GM18526 (cell line): ENCODE measurements around the gene CLEC2L.

Experiments
- POLR2A ChIP-seq: IDR thresholded peaks from 3 replicates; pipeline ENCODE4 v1.6.1; 2011; ENCODE audit not compliant: insufficient read length; ENCODE audit errors: extremely low read depth

The CLEC2L gene

GRCh38 chr7:139523199-139523941 lies at the start of gene CLEC2L:
TSS of gene CLEC2L (plus strand) at chr7:139523685. CDS start at chr7:139523928, 243 bp downstream.
- no peak for TF ChIP-seq POLR2A

DNA sequence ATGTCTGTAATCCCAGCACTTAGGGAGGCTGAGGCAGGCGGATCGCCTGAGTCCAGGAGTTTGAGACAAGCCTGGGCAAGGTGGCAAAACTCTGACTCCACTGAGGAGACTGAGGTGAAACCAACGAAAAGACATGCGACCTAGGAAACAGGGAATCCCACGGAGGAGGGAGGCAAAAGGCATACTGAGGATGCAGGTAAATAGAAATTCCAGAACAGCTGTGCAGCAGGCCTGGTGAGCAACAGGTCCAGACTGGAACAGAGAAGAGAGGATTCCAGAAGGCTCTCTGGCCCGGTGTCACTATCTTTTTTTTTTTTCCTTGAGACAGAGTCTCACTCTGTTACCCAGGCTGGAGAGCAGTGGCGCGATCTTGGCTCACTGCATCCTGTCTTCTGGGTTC lies 47.3 kb upstream of the CLEC2L start:
- no peak for TF ChIP-seq POLR2A

DNA sequence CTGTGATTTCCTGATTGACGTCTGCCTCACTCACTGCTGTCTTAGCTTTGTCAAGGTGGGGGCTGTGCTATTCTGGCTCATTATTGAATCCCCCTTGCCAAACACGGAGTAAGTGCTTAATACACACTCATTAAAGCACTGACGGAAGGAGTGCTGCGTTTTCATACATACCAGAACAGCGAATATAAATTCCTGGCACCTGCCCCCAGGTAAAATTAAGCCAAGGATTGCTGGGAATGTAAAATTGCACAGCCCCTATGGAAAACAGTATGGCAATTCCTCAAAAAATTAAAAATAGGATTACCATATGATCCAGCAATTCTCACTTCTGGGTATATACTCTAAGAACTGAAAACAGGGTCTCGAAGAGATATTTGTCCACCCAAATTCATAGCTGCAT lies 46.6 kb upstream of the CLEC2L start:
- no peak for TF ChIP-seq POLR2A

DNA sequence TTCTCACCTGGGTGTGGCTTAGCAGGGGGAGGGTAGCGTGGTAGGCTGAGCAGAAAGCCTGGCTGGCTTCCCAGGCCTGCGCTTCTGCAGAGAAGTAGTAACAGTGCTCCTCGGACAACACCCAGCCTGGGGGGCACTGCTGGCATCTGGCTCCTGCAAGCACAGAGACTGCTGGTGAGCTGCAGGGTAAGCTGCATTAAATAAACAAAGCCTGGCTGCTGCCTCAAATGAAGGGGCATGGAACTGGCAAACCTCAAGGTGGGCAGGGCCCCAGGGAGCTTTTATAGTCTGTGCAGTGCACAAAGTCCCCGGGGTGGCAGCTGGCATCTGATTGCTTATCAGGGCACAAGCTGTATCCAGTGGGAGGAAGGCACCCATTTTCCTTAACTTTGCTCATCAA lies 43.9 kb upstream of the CLEC2L start:
- no peak for TF ChIP-seq POLR2A

- no peak for TF ChIP-seq POLR2A
These were observed 42.1 kb upstream of the CLEC2L start for GRCh38 chr7:139481364-139481763.

- TF ChIP-seq POLR2A: no peak
These were observed 41.4 kb upstream of the CLEC2L start for GRCh38 chr7:139482122-139482521.

GRCh38 chr7:139482662-139483466 lies 40.6 kb upstream of the CLEC2L start:
- TF ChIP-seq POLR2A: no peak

- TF ChIP-seq POLR2A: no peak
These were observed 36.0 kb upstream of the CLEC2L start for GRCh38 chr7:139487366-139488080.

DNA sequence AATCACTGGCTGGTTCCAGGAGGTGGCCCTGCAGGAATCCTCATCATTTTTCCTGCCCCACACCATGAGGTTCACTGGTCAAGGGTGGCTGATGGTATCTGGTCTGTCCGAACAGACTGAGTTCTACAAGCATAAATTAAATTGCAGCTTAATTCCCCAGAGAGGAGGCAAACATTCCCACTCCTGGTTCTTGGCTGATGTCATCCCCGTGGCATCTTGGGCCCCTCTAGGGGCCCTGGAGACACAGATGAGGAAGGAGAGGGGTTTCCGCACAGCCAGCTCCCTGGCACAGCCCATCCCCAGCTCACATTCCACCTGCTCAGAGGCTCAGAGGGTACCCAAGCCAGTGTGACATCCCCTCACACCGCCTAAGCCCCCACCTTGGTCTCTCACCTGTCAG lies 34.7 kb upstream of the CLEC2L start:
- no peak for TF ChIP-seq POLR2A

DNA sequence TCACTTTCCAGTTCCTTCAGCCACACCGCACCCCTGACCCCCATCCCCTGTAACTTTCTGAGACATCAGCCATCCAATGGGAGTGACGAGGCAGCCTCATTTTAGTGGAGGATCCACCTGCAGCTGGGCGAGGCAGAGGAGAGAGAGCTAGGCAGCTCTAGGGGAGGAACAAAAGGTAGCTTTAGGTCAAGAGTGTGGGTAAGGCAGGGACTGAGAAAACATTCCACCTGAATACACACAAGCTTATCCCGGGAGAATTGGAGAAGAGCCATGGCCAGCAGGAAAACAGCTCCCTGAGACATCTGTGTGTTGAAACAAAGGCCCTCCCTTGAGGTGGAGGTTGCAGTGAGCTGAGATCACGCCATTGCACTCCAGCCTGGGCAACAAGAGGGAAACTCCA lies 33.4 kb upstream of the CLEC2L start:
- no peak for TF ChIP-seq POLR2A

GRCh38 chr7:139492293-139492692 lies 31.2 kb upstream of the CLEC2L start:
- TF ChIP-seq POLR2A: no peak

DNA sequence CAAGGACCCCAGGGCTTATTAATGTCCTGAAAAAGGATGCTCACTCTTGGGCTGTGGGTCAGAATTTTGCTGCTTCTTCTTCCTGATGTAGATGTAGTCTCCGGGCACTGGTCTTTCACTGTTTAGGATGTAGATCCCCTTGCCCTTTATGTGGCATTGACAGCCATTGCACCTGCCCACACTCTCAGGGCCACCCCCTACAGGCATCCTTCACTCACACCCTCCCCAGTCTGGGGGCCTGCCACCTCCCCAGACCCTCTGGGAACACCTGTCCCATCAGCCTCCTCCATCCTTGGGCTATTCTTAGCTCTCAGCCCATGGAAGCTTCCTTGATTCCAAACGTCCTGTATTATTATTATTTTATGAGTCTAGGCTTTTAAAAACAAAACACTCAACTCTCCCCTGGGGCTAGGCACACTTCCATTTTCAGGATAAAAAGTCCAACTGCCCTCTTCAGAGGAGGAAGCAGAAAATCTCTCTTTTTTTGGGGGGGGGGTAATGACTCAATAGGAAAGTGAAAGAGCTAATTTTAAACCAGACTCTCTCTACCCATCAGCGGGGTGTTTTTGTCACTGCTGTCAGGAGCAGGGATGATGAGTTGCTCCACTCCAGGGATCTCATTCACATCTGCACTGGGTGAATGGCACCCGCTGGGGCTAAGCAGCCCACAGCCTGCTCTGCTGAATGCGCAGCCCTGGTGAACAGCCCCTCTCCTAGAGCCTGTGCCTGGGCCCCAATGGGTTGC lies 28.5 kb upstream of the CLEC2L start:
- TF ChIP-seq POLR2A: no peak

- no peak for TF ChIP-seq POLR2A
These were observed 27.8 kb upstream of the CLEC2L start for GRCh38 chr7:139495580-139496125.

GRCh38 chr7:139496528-139496927 lies 27.0 kb upstream of the CLEC2L start:
- TF ChIP-seq POLR2A: no peak

DNA sequence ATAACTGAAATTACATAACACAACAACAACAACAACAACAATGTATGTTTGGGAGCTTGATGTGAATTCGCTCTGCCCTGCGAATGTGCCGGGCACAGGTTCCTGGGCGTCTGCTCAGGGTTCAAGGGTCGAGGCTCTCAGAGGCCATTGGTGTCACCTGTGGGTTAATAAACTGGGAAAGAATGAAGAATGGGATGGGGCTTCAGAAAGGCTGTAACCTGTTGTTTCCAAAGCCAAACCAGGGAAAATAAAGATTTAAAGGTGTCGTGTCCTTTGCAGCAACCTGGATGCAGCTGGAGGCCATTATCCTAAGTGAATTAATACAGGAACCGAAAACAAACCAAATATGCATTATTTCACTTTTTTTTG lies 22.7 kb upstream of the CLEC2L start:
- no peak for TF ChIP-seq POLR2A
